Fibroblast of skin of scalp (primary cell): ENCODE data around the gene NPAS1.

Experiments
- DNase-seq: peaks from one replicate; pipeline ENCODE4 v3.0.0-alpha.2; 2013

Gene NPAS1

DNA sequence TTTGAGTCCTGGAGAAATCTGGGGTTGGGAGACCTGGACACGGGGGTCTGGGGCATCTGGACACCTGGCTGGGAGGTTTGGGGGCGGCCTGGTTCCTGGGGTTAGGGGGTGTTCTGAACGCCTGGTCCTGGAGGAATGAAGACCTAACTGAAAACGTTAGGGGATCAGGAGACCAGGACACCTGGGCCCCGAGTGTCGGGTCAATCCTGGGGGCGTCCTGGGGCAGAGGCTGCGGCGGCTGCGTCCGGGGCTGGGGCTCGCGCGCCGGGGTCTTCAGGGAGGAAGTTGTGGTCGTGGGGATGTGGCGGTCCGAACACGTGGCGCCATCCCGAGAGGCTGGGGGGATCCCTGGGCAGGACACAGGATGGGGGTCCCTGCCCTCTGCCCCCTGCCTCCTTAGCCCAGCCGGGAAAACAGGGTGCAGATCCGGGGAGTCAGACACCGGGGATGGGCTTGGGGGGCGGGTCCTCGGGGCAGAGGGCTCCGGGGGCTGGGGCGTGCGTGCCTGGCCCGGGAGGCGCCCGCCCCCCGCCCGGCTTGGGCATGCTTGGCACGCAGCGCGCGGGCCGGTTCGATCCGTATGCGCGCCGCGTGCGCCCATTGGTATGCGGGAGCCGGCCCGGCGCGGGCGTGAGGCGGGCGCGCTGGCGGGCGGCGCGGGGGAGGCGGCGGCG, 632 bp downstream of the NPAS1 start:
- no peak for DNase-seq

- no peak for DNase-seq
Observed at GRCh38 chr19:47020992-47021496, 1.4 kb downstream of the NPAS1 start.

- no peak for DNase-seq
Observed at GRCh38 chr19:47021536-47022139, 2.0 kb downstream of the NPAS1 start.

DNA sequence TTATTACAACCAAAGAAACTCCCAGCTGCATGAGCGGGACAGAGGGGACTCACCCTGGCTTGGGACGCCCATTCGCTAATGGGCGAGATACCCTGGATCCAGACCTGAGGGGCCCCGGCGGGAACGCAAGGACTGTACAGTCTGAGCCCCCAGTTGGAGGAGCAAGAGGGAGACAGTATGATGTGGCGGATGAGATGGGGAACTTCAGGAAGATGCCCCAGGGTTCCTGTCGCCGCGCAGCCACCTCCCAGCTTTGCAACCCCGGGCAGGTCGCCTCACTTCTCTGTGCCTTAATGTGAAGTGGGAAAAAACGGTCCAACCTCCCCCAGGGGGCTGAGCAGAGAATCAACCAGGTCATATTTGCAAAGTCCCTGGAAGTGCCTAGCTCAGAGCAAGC, 2.5 kb downstream of the NPAS1 start:
- DNase-seq = no peak

GRCh38 chr19:47022541-47023447, 3.2 kb downstream of the NPAS1 start:
- no peak for DNase-seq

DNA sequence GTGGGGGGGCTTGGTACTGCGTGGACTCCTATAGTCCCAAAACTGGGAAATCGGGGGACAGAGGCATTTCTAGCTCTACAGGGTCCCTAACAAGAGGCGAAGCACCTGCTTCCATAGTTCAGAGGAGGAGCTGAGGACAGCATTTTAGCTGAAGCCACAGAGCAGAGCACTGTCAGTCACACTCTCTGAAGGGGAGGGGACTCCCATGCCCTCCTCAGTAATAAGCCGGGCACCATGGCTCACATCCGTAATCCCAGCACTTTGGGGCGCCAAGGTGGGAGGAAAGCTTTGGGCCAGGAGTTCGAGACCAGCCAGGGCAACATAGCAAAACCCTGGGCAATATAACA, 3.8 kb downstream of the NPAS1 start:
- DNase-seq = no peak

DNA sequence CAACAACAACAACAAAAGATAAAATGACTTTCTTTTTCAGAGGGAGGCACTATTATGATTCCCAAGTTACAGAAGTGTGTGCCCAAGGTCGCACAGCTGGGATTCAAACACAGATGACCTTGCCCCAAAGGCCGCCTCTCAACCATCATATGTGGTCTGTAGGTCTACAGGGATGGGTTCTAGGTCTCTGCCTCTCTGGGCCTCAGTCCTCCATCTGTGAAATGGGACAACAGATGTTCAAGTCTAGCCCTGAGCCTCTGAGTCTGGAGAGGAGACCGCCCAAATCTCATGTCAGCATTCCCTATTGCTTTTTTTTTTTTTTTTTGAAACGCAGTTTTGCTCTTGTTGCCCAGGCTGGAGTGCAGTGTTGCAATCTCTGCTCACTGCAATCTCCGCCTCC, 4.9 kb downstream of the NPAS1 start:
- DNase-seq = no peak

GRCh38 chr19:47026156-47026555, 6.5 kb downstream of the NPAS1 start:
- no peak for DNase-seq

DNA sequence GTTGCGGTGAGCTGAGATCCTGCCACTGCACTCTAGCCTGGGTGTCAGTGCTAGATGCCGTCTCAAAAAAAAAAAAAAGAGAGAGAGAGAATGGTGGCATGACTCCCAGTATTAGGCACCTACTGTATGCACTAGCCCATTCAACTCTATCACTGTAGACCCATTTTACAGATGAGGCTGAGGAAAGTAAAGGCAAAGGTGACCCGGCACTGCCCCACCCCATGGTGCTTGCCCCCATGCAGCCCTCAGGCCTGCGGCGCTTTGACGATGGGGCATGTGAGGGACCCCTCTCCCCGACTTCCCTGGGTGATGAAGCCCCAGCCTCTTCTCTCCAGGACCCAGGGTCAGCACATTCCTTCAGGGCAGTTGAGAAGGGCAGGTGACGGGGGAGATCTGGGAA, 7.3 kb downstream of the NPAS1 start:
- DNase-seq = no peak

GRCh38 chr19:47027586-47028088, 8.0 kb downstream of the NPAS1 start:
- DNase-seq = no peak

- no peak for DNase-seq
Observed at GRCh38 chr19:47028195-47028601, 8.6 kb downstream of the NPAS1 start.

DNA sequence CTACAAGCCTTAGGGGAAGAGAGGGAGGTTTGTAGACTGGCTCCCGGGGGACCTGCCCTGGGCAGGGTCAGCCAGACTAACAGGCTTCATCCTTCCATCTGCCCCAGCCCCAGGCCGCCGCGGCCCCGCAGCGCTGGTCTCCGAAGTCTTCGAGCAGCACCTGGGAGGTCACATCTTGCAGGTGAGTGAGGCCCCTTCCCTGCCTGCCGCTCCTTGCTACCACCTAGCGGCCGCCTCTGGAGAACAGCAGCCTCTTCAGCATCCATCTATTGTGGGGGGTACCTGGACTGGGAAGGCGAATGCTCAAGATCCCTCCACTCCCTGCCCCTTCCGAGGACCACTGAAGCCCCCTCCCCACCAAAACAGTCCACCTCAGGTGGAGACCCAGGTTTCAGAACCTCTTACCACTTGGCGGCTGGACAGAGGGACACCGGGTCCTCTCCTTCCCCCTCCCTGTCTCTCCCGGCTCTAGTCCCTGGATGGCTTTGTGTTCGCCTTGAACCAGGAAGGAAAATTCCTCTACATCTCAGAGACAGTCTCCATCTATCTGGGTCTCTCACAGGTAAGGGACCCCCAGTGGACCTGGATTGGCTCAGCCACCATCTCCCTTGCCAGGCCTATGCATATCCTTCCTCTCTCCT, 12.7 kb downstream of the NPAS1 start:
- DNase-seq = no peak

DNA sequence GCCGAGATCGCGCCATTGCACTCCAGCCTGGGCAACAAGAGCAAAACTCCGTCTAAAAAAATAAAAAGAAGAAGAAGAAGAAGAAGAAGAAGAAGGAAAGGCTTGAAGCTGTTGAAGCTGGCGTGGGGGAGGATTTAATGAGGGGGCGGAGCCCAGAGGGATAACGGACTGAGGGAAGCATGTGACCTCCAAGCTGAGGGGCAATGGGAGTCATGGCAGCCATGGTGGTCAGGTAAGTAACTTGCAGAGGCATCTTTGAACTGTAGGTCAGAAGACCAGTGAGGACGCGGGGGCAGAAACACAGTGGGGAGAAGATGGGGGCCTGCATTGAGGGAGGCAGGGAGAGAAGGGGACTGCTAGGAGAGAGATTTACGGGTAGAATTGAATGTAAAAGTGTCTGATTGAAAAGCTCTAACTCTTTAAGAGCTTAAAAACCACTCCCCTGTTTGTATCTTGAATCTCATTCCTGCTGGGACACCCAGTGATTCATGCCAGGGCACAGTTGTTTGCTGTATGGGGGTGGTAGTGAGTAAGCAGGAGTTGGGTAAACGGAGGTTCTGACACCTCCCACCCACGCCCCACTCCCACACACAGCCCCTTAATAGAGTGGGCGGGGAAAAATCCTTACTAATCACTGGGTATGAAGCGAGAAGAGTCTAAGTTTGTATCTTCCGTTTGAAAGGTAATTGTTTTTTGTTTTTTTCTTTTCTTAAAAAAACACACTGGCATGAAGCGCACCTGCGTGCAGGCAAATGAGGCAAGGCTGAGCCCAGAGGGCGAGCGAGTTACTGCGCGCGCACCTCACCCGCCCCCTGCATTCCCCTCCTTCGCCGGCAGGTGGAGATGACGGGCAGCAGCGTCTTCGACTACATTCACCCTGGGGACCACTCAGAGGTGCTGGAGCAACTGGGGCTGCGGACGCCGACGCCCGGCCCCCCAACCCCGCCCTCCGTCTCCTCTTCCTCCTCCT, 15.8 kb downstream of the NPAS1 start:
- DNase-seq = peak; percentile 77

DNA sequence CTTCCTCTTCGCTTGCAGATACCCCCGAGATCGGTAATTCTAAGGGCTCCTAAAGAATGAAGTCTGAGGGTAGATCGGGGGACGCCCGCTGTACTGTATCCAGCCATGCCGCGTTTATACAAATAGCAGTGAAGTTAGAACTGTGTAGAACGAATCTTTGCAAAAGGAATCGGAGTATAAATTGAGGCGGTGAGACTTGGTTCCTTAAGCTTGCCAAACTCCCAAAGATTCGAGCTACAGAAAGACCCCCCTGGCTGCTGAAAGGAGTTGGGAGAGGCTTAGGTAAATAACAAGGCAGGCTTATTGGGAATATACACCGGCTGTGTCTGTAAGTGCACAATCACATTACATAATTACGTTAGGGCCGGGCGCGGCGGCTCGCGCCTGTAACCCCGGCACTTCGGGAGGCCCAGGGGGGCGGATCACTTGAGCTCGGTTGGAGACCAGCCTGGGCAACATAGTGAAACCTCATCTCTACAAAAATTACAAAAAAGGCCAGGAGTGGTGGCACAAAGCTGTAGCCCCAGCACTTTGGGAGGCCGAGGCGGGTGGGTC, 16.5 kb downstream of the NPAS1 start:
- no peak for DNase-seq

DNA sequence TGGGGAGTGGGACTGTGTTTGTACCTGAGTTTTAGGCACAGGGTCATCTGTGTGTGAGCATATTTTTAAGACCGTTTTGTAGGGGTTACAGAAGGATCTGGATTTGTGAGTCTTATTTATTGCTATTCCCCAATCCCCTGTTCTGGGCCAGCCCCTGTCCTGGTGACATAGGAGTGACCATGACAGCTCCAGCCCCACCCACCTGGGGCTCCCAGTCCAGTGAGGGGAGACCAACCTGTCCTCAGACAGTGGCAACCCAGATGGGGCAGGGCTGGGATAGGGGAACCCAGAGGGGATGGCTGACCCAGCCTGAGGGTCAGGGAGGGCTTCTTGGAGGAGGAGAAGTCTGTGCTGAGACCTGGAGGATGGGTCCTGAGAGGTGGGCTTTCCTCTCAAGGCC, 18.1 kb downstream of the NPAS1 start:
- DNase-seq = no peak

DNA sequence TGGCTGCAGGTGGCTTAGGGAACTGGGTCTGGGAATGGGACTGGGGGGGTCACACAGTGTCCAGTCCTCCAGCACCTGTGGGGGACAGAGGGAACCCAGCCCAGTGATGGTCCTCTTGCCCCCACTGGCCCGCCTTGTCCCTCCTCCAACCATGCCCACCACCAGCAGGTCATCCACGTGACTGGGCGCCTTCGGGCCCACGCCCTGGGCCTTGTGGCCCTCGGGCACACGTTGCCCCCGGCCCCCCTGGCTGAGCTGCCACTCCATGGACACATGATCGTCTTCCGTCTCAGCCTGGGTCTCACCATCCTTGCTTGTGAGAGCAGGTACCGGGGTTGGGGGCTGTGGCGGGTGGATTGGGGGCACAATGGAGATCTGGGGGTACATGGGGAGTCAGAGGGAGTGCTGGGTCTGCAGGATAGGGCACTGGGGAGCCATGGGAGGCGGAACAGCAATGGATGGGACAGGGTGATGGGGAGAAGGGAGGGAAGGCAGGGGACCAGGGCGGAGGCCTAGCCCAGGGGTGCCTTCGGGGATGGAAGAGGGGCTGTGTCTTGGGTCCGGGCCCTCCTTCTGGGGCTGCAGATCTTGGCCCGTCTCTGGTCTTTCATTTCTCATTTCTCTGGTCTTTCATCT, 19.7 kb downstream of the NPAS1 start:
- no peak for DNase-seq

GRCh38 chr19:47040869-47041268, 21.2 kb downstream of the NPAS1 start:
- DNase-seq = no peak

GRCh38 chr19:47044946-47045866, 25.6 kb downstream of the NPAS1 start:
- no peak for DNase-seq

DNA sequence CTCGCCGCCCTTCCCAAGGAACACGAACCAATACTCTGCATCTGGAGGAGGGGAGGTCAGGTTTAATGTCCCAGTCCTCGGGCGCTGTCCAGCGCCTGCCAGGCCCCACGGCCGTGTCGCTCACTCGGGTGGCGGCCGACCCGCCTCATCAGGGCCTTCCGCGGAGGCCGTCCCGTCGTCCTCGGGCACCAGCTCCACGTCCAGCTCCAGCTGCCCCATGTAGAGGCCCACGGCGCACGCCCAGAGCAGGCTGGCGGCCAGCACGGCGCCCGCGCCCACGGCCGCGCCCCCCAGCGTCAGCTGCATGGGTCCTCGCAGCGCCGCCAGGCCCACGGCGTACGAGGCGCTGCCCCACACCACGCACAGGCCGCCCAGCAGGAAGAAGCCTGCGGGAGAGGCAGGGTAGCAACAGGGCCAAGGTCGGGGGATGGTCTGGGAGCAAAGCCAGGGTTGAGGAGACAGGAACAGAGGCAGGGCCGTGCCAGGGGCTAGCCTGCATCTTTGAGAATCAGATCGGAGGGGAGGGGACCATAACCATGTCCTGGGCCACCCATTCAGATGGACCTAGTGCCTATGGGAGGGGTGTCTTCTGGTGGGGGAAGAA, 26.3 kb downstream of the NPAS1 start:
- no peak for DNase-seq
